ENCODE measurements around the gene MYO18A.

MYO18A gene

DNA sequence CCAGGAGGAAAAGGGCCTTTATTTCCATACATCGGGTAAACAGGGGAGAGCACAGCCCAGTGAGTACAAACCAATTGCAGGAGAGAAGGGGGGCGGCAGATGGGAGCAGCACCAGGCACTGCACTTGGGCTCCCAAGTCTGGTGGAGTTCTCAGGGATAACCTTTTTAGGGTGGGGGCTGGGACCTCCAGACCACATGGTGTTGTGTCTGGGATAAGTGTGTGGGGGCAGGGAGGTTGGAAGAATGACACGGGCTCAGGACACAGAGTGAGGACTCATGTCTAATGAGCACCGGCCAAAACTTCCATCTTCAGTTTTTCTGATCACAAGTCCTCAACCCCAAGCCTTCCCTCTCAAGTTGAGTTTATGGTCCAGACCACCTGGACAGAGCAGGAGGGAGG, 106.7 kb downstream of the MYO18A start:
- no peak overlapping the region for H3K4me2 ChIP-seq (ENCODE audit: low read length)
- no peak for TF ChIP-seq EZH2phosphoT487 (IDR thresholded peaks at IDR 0.05; ENCODE audit: low read depth)
- TF ChIP-seq, protein P1, sequence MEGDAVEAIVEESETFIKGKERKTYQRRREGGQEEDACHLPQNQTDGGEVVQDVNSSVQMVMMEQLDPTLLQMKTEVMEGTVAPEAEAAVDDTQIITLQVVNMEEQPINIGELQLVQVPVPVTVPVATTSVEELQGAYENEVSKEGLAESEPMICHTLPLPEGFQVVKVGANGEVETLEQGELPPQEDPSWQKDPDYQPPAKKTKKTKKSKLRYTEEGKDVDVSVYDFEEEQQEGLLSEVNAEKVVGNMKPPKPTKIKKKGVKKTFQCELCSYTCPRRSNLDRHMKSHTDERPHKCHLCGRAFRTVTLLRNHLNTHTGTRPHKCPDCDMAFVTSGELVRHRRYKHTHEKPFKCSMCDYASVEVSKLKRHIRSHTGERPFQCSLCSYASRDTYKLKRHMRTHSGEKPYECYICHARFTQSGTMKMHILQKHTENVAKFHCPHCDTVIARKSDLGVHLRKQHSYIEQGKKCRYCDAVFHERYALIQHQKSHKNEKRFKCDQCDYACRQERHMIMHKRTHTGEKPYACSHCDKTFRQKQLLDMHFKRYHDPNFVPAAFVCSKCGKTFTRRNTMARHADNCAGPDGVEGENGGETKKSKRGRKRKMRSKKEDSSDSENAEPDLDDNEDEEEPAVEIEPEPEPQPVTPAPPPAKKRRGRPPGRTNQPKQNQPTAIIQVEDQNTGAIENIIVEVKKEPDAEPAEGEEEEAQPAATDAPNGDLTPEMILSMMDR (IDR thresholded peaks at IDR 0.05; ENCODE audit: low read depth, low read length), result no peak
- no peaks in the 10 kb centered on the region for H3K9me3 ChIP-seq (ENCODE audit: insufficient read depth, low read length)
- H4K20me1 ChIP-seq (ENCODE audit: insufficient read depth, low read length), result no peaks in the 10 kb centered on the region
- H3K27me3 ChIP-seq (ENCODE audit: low read depth, low read length), result 0 out of 2 replicates have a peak, but pooled peaks cover 3% of the 10 kb centered on the region
- no peak overlapping the region for H3K27ac ChIP-seq (ENCODE audit: low read length)
- no peaks in the 10 kb centered on the region for H3K36me3 ChIP-seq (replicated peaks; ENCODE audit: low read depth, low read length)
- no peak overlapping the region for H3K4me3 ChIP-seq (ENCODE audit: low read length)
- no peak overlapping the region for H3K9ac ChIP-seq (ENCODE audit: low read length)
- H3K4me1 ChIP-seq (ENCODE audit: low read length), result no peaks in the 10 kb centered on the region
- no peak overlapping the region for H2AFZ ChIP-seq (ENCODE audit: low read depth, low read length)
- no peaks in the 10 kb centered on the region for H3K79me2 ChIP-seq (ENCODE audit: low read length)

DNA sequence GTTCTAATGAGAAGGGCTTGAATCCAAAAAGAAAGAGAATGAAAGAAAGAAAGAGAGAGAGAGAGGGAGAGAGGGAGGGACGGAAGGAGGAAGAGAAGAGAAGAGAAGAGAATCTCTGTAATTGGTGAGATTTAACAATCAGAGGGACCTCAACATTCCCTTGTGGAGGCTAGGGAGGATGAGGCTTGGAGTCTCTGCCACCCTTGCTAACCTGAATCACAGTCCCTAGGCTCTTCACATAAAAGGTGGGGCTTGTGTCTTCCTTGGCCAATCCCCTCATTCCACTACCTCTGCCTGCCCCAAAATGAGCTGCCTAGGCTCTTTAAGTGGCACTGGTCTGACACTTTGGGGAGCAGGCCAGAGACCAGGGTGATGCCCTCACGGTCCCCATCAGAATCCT, 107.2 kb downstream of the MYO18A start:
- no peaks in the 10 kb centered on the region for H3K4me1 ChIP-seq (ENCODE audit: low read length)
- TF ChIP-seq EZH2phosphoT487 (IDR thresholded peaks at IDR 0.05; ENCODE audit: low read depth), result no peak
- H3K79me2 ChIP-seq (ENCODE audit: low read length), result no peaks in the 10 kb centered on the region
- H2AFZ ChIP-seq (ENCODE audit: low read depth, low read length), result no peak overlapping the region
- no peaks in the 10 kb centered on the region for H3K36me3 ChIP-seq (replicated peaks; ENCODE audit: low read depth, low read length)
- 0 out of 2 replicates have a peak, but pooled peaks cover 5% of the 10 kb centered on the region for H3K27me3 ChIP-seq (ENCODE audit: low read depth, low read length)
- no peaks in the 10 kb centered on the region for H4K20me1 ChIP-seq (ENCODE audit: insufficient read depth, low read length)
- H3K4me3 ChIP-seq (ENCODE audit: low read length), result no peak overlapping the region
- no peak overlapping the region for H3K9ac ChIP-seq (ENCODE audit: low read length)
- H3K9me3 ChIP-seq (ENCODE audit: insufficient read depth, low read length), result no peaks in the 10 kb centered on the region
- no peak overlapping the region for H3K27ac ChIP-seq (ENCODE audit: low read length)
- H3K4me2 ChIP-seq (ENCODE audit: low read length), result no peak overlapping the region

DNA sequence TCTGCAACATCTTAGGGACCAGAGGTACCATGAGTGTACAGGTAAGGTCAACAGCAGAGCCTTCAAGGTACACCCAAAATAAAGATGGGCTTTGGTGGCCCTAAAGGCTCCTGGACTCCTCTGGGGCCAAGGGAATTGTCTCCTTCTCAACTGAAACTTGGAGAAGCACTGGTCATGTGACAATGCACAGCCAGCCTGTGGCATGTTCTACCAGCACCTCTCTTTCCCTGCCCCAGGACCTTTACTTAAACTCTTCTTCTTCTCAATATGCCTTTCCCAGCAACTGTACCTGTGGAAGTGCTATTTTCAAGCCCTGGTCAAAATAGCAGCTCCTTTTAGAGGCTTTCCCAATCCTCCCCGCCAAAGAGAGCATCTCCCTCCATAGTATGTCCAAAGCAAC, 108.9 kb downstream of the MYO18A start:
- H2AFZ ChIP-seq (ENCODE audit: low read depth, low read length), result no peak overlapping the region
- no peak overlapping the region for H3K9ac ChIP-seq (ENCODE audit: low read length)
- H3K27ac ChIP-seq (ENCODE audit: low read length), result no peak overlapping the region
- no peaks in the 10 kb centered on the region for H4K20me1 ChIP-seq (ENCODE audit: insufficient read depth, low read length)
- TF ChIP-seq EZH2phosphoT487 (IDR thresholded peaks at IDR 0.05; ENCODE audit: low read depth), result no peak
- TF ChIP-seq, protein P1 (IDR thresholded peaks at IDR 0.05; ENCODE audit: low read depth, low read length), result no peak
- no peaks in the 10 kb centered on the region for H3K36me3 ChIP-seq (replicated peaks; ENCODE audit: low read depth, low read length)
- no peak overlapping the region for H3K4me3 ChIP-seq (ENCODE audit: low read length)
- H3K27me3 ChIP-seq (ENCODE audit: low read depth, low read length), result 0 out of 2 replicates have a peak, but pooled peaks cover 5% of the 10 kb centered on the region
- no peaks in the 10 kb centered on the region for H3K4me1 ChIP-seq (ENCODE audit: low read length)
- H3K9me3 ChIP-seq (ENCODE audit: insufficient read depth, low read length), result no peaks in the 10 kb centered on the region
- no peak overlapping the region for H3K4me2 ChIP-seq (ENCODE audit: low read length)
- H3K79me2 ChIP-seq (ENCODE audit: low read length), result no peaks in the 10 kb centered on the region

DNA sequence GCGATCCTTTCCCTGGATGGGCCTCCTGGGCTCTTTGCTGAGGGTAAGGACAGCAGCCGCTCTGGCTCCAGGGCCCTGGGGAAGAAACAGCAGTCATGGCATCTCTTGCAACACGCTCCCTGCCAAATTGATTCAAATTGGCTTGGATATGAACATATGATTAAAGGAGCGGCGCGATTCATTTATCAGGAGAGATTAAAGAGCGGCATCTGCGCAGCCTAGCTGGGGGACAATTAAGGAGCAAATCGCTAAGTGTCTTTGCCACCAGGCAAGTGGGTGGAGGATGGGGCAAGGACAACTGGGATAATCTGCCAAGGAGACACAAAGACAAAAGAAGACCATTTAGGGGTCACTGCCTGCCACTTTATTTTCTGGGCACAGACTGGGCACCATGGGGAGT, 109.4 kb downstream of the MYO18A start:
- no peak overlapping the region for H3K4me3 ChIP-seq (ENCODE audit: low read length)
- H3K9me3 ChIP-seq (ENCODE audit: insufficient read depth, low read length), result no peaks in the 10 kb centered on the region
- H3K27me3 ChIP-seq (ENCODE audit: low read depth, low read length), result 0 out of 2 replicates have a peak, but pooled peaks cover 5% of the 10 kb centered on the region
- H2AFZ ChIP-seq (ENCODE audit: low read depth, low read length), result no peak overlapping the region
- no peak overlapping the region for H3K4me2 ChIP-seq (ENCODE audit: low read length)
- H4K20me1 ChIP-seq (ENCODE audit: insufficient read depth, low read length), result no peaks in the 10 kb centered on the region
- no peak overlapping the region for H3K27ac ChIP-seq (ENCODE audit: low read length)
- H3K79me2 ChIP-seq (ENCODE audit: low read length), result no peaks in the 10 kb centered on the region
- no peaks in the 10 kb centered on the region for H3K4me1 ChIP-seq (ENCODE audit: low read length)
- H3K9ac ChIP-seq (ENCODE audit: low read length), result no peak overlapping the region
- H3K36me3 ChIP-seq (replicated peaks; ENCODE audit: low read depth, low read length), result no peaks in the 10 kb centered on the region
- no peak for TF ChIP-seq EZH2phosphoT487 (IDR thresholded peaks at IDR 0.05; ENCODE audit: low read depth)
- TF ChIP-seq, protein P1 (IDR thresholded peaks at IDR 0.05; ENCODE audit: low read depth, low read length), result no peak
